Mesenchymal stem cell (in vitro differentiated cells and primary cell): ENCODE measurements around the gene MTRFR.
"Not testable (repeated sequence)": the region's sequence is repeated elsewhere in the genome, so short reads cannot be mapped to it uniquely, and the experiment has no call there.

Source experiments
- DNase-seq: peaks from one replicate; pipeline ENCODE4 v3.0.0-alpha.2; 2013
- H2AFZ ChIP-seq: one replicate; pipeline ENCODE4 v1.6.1; 2013; ENCODE audit warnings: low read depth, mild to moderate bottlenecking, control low read depth, inconsistent platforms, low read length, moderate library complexity
- H2AK5ac ChIP-seq: 2 replicates; pipeline ENCODE4 v1.6.1; 2013; ENCODE audit warnings: low read length, moderate library complexity, mild to moderate bottlenecking, inconsistent platforms; ENCODE audit not compliant: severe bottlenecking
- H2BK120ac ChIP-seq: one replicate; pipeline ENCODE4 v1.6.1; 2013; ENCODE audit warnings: low read depth, mild to moderate bottlenecking, inconsistent platforms, low read length, moderate library complexity
- H2BK12ac ChIP-seq, 2 experiments: one replicate each; pipeline ENCODE4 v1.6.1; 2013; ENCODE audit warnings: inconsistent platforms in 2 of 2, low read length in 2 of 2, mild to moderate bottlenecking in 2 of 2, moderate library complexity in 2 of 2, control low read depth in 1 of 2
- H2BK15ac ChIP-seq: one replicate; pipeline ENCODE4 v1.6.1; 2013; ENCODE audit warnings: mild to moderate bottlenecking, low read depth, inconsistent platforms; ENCODE audit not compliant: poor library complexity, severe bottlenecking
- H2BK5ac ChIP-seq: 2 replicates; pipeline ENCODE4 v1.6.1; 2013; ENCODE audit warnings: low read depth, mild to moderate bottlenecking, low read length, control low read depth, inconsistent platforms; ENCODE audit not compliant: poor library complexity, severe bottlenecking
- H3K14ac ChIP-seq, 2 experiments: one replicate each; pipeline ENCODE4 v1.6.1; 2013; ENCODE audit warnings: inconsistent platforms in 2 of 2, low read length in 2 of 2, control low read depth in 1 of 2, mild to moderate bottlenecking in 1 of 2, moderate library complexity in 1 of 2
- H3K18ac ChIP-seq, 2 experiments: one replicate each; pipeline ENCODE4 v1.6.1; 2013; ENCODE audit warnings: inconsistent platforms in 2 of 2, low read length in 2 of 2, control low read depth in 1 of 2, low read depth in 1 of 2, mild to moderate bottlenecking in 1 of 2
- H3K23ac ChIP-seq, 2 experiments: one replicate each; pipeline ENCODE4 v1.6.1; 2013; ENCODE audit warnings: inconsistent platforms in 2 of 2, low read length in 2 of 2, mild to moderate bottlenecking in 2 of 2, moderate library complexity in 2 of 2, control low read depth in 1 of 2
- H3K27ac ChIP-seq: 2 replicates; pipeline ENCODE4 v1.5.1; 2013; ENCODE audit warnings: mild to moderate bottlenecking, moderate library complexity, low read length, control low read depth, inconsistent platforms; ENCODE audit not compliant: poor library complexity, severe bottlenecking
- H3K27me3 ChIP-seq, 2 experiments: 2 replicates each; pipeline versions ENCODE4 v1.6.1 to v1.7.0; 2013; ENCODE audit warnings: low read length in 2 of 2, mild to moderate bottlenecking in 2 of 2, moderate library complexity in 2 of 2, control low read depth in 1 of 2, inconsistent platforms in 1 of 2; ENCODE audit not compliant: control insufficient read depth in 1 of 2, insufficient read depth in 1 of 2
- H3K36me3 ChIP-seq, 2 experiments: 2 replicates each; pipeline versions ENCODE4 v1.6.1 to v1.7.0; 2013; ENCODE audit warnings: low read length in 2 of 2, control low read depth in 1 of 2, inconsistent platforms in 1 of 2, low read depth in 1 of 2, mild to moderate bottlenecking in 1 of 2; ENCODE audit not compliant: insufficient read depth in 2 of 2, control insufficient read depth in 1 of 2
- H3K4ac ChIP-seq, 2 experiments: one replicate each; pipeline ENCODE4 v1.6.1; 2013; ENCODE audit warnings: inconsistent platforms in 2 of 2, low read length in 2 of 2, mild to moderate bottlenecking in 2 of 2, moderate library complexity in 2 of 2, control low read depth in 1 of 2, low read depth in 1 of 2
- H3K4me1 ChIP-seq: 2 replicates; pipeline ENCODE4 v1.6.1; 2013; ENCODE audit warnings: low read depth, low read length, control low read depth; ENCODE audit not compliant: control insufficient read depth, insufficient read depth
- H3K4me2 ChIP-seq: 2 replicates; pipeline ENCODE4 v1.6.1; 2013; ENCODE audit warnings: low read length, mild to moderate bottlenecking, inconsistent platforms; ENCODE audit not compliant: poor library complexity, severe bottlenecking
- H3K4me3 ChIP-seq, 2 experiments: 2 replicates each; pipeline versions ENCODE4 v1.5.1 to v1.7.0; 2013; ENCODE audit warnings: low read length in 2 of 2, mild to moderate bottlenecking in 2 of 2, control low read depth in 1 of 2, low read depth in 1 of 2; ENCODE audit not compliant: insufficient read depth in 1 of 2
- H3K79me1 ChIP-seq: replicated peaks from 2 replicates; pipeline ENCODE4 v1.6.1; 2013; ENCODE audit warnings: mild to moderate bottlenecking, control low read depth, low read length, inconsistent platforms; ENCODE audit not compliant: poor library complexity, severe bottlenecking
- H3K9ac ChIP-seq: 2 replicates; pipeline ENCODE4 v1.7.0; 2013; ENCODE audit warnings: mild to moderate bottlenecking, low read length, moderate library complexity
- H3K9me3 ChIP-seq: 2 replicates; pipeline ENCODE4 v1.7.0; 2013; ENCODE audit warnings: mild to moderate bottlenecking, low read length; ENCODE audit not compliant: control insufficient read depth
- H4K8ac ChIP-seq: one replicate; pipeline ENCODE4 v1.6.1; 2013; ENCODE audit warnings: inconsistent platforms, mild to moderate bottlenecking, low read length, moderate library complexity
- H4K91ac ChIP-seq: one replicate; pipeline ENCODE4 v1.6.1; 2013; ENCODE audit warnings: mild to moderate bottlenecking, low read length, inconsistent platforms
- WGBS: methylation state at CpG from one replicate; pipeline ENCODE4 v1.1.7; 2013; ENCODE audit warnings: mixed read lengths; 5-methylcytosine and 5-hydroxymethylcytosine counted together

MTRFR gene

DNA sequence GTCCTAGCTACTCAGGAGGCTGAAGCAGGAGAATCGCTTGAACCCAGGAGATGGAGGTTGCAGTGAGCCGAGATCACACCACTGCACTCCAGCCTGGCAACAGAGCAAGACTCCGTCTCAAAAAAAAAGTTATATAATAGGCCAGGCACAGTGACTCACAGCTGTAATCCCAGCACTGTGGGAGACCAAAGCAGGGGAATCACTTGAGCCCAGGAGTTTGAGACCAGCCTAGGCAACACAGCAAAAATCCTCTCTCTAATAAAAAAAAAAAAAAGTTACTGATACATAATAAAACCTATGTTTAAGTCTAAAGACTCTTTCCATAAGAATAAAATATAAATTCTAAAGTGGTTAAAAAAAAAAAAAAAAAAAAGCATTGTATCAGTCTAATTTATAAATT lies 26.4 kb upstream of the MTRFR start:
- H3K79me1 ChIP-seq, DNase-seq, H3K4ac ChIP-seq, H3K4me3 ChIP-seq, H3K18ac ChIP-seq, H3K9me3 ChIP-seq, H3K4me1 ChIP-seq, H3K23ac ChIP-seq, H2AK5ac ChIP-seq, H3K27me3 ChIP-seq, H2BK12ac ChIP-seq, H2BK5ac ChIP-seq, H3K27ac ChIP-seq, H2AFZ ChIP-seq, H2BK120ac ChIP-seq, H4K8ac ChIP-seq, H3K14ac ChIP-seq, H4K91ac ChIP-seq, H3K4me2 ChIP-seq, H2BK15ac ChIP-seq, H3K9ac ChIP-seq: not testable (repeated sequence)
- peaks cover 17 to 42% of the 10 kb centered on the region in 2 experiments for H3K36me3 ChIP-seq
- 92% methylated on average over 3 of the region's 3 CpGs for WGBS

DNA sequence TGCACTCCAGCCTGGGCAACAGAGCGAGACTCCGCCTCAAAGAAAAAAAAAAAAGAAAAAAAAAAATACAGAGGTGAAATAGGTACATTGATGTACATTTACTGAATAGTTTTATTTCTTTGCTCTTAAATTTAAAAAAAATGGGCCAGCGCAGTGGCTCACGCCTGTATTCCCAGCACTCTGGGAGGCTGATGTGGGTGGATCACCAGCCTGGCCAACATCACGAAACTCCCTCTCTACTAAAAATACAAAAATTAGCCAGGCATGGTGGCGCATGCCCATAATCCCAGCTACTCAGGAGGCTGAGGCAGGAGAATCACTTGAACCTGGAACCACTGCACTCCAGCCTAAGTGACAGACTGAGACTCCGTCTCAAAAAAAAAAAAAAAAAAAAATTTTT lies 25.4 kb upstream of the MTRFR start:
- H3K27me3 ChIP-seq, H2AFZ ChIP-seq, H3K4me2 ChIP-seq, H3K4me3 ChIP-seq, H2BK12ac ChIP-seq, H3K27ac ChIP-seq, DNase-seq, H3K18ac ChIP-seq, H2AK5ac ChIP-seq, H3K14ac ChIP-seq, H3K4ac ChIP-seq, H3K23ac ChIP-seq, H3K4me1 ChIP-seq, H2BK5ac ChIP-seq, H2BK15ac ChIP-seq, H4K91ac ChIP-seq, H2BK120ac ChIP-seq, H3K9ac ChIP-seq, H4K8ac ChIP-seq, H3K9me3 ChIP-seq: not testable (repeated sequence)
- 94% methylated on average over 5 of the region's 7 CpGs for WGBS
- Histone ChIP-seq H3K36me3 (peaks cover 19 to 37% of the 10 kb centered on the region in 2 experiments), H3K79me1 (peaks cover 11% of the 10 kb centered on the region)

GRCh38 chr12:123223241-123223668 lies 10.0 kb upstream of the MTRFR start:
- Histone ChIP-seq H3K23ac (no peak overlapping the region), H3K4ac (no peak overlapping the region), H4K8ac (peak overlapping the region; percentile 42), H3K79me1 (peaks cover 21% of the 10 kb centered on the region), H2BK120ac (no peak overlapping the region), H2AK5ac (no peak overlapping the region), H3K9me3 (no peaks in the 10 kb centered on the region), H3K9ac (no peak overlapping the region), H2BK15ac (no peak overlapping the region), H3K36me3 (peaks cover 10 to 30% of the 10 kb centered on the region in 2 experiments), H3K18ac (no peak overlapping the region), H3K4me2 (no peak overlapping the region), H3K4me3 (no peak overlapping the region), H3K14ac (no peak overlapping the region), H3K27ac (no peak overlapping the region), H2BK5ac (no peak overlapping the region), H3K27me3 (no peaks in the 10 kb centered on the region), H2AFZ (no peak overlapping the region), H2BK12ac (no peak overlapping the region), H3K4me1 (no peaks in the 10 kb centered on the region), H4K91ac (no peak overlapping the region)
- no peak for DNase-seq
- WGBS: 96% methylated on average over 11 of the region's 11 CpGs

DNA sequence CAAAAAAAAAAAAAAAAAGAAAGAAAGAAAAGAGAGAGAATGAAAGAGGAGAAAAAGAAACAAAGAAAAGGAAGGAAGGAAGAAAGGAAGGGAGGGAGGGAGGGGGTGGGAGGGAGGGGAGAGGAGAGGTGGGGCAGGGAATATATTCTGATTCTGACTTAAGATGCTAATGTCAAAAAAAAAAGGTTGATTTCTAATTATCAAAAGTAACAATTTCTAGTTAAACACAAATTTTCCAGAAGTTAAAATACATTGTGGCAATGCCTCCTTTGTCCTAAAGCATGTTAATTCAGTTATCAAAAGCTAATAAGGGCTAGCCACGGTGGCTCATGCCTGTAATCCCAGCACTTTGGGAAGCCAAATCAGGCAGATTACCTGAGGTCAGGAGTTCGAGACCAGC lies 7.8 kb upstream of the MTRFR start:
- Histone ChIP-seq H3K4ac (no peak overlapping the region), H2BK5ac (no peak overlapping the region), H3K18ac (no peak overlapping the region), H4K8ac (no peak overlapping the region), H3K14ac (no peak overlapping the region), H3K4me2 (no peak overlapping the region), H3K23ac (no peak overlapping the region), H2AFZ (no peak overlapping the region), H3K4me1 (no peaks in the 10 kb centered on the region), H2BK12ac (no peak overlapping the region), H3K79me1 (peaks cover 13% of the 10 kb centered on the region), H3K9ac (no peak overlapping the region), H2BK120ac (no peak overlapping the region), H3K9me3 (no peaks in the 10 kb centered on the region), H4K91ac (no peak overlapping the region), H3K4me3 (no peak overlapping the region), H3K27ac (no peak overlapping the region), H2AK5ac (no peak overlapping the region), H3K27me3 (no peaks in the 10 kb centered on the region), H2BK15ac (no peak overlapping the region), H3K36me3 (peaks cover 9 to 17% of the 10 kb centered on the region in 2 experiments)
- WGBS: 98% methylated on average over 2 of the region's 2 CpGs
- DNase-seq: no peak
